Epithelial cell of esophagus (primary cell): ENCODE measurements around the gene CA10.

Source experiments
- DNase-seq: peaks from one replicate; pipeline ENCODE4 v3.0.0; 2010; ENCODE audit warnings: low read depth
- H3K4me3 ChIP-seq: 2 replicates; pipeline ENCODE4 v1.5.1; 2011; ENCODE audit warnings: mild to moderate bottlenecking, low read length, control low read depth
- TF ChIP-seq, protein P1 (sequence below): IDR thresholded peaks from 2 replicates; pipeline ENCODE4 v1.5.1; 2011; ENCODE audit warnings: low read depth, mild to moderate bottlenecking, low read length, control low read depth, inconsistent platforms; ENCODE audit not compliant: insufficient read depth; ENCODE audit errors: missing control alignments

Gene CA10

DNA sequence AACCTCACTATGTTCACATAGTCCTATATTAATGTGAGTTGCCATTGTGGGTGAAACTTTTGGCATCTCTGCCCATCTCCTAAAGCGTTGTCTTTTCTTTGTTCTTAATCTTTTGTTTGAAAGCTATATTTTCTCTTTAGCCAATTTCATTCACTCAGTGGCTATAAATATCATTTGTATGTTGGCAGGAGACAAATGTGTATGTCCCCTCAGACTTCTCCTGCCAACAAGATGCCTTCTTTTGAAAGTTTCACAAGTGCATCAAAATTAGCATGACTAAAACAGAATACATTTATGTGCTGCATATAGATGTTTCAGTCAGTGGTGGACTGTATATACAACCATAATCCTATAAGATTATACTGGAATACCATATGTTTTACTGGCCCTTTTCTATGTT, 109.0 kb downstream of the CA10 start:
- TF ChIP-seq, protein P1, sequence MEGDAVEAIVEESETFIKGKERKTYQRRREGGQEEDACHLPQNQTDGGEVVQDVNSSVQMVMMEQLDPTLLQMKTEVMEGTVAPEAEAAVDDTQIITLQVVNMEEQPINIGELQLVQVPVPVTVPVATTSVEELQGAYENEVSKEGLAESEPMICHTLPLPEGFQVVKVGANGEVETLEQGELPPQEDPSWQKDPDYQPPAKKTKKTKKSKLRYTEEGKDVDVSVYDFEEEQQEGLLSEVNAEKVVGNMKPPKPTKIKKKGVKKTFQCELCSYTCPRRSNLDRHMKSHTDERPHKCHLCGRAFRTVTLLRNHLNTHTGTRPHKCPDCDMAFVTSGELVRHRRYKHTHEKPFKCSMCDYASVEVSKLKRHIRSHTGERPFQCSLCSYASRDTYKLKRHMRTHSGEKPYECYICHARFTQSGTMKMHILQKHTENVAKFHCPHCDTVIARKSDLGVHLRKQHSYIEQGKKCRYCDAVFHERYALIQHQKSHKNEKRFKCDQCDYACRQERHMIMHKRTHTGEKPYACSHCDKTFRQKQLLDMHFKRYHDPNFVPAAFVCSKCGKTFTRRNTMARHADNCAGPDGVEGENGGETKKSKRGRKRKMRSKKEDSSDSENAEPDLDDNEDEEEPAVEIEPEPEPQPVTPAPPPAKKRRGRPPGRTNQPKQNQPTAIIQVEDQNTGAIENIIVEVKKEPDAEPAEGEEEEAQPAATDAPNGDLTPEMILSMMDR: no peak
- H3K4me3 ChIP-seq: no peak overlapping the region
- no peak for DNase-seq

DNA sequence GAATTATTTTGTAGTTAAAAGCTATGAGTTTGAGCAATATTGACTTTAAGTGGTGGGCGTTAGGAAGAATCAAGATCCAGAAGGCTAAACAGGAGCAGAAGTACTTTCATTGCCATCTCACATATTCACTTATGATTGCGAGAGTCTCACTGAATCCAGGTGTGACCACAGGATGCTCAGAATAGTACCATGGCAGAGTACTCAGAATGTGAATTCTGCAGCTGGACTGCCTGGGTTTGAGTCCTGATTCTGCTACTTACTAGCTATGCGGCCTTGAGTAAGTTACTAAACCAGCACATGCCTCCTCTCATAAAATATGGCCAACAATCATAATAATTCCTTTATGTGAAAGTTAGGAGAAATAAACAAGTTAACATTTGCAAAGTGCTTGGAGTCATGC, 109.5 kb downstream of the CA10 start:
- no peak for DNase-seq
- TF ChIP-seq, protein P1: no peak
- no peak overlapping the region for H3K4me3 ChIP-seq

DNA sequence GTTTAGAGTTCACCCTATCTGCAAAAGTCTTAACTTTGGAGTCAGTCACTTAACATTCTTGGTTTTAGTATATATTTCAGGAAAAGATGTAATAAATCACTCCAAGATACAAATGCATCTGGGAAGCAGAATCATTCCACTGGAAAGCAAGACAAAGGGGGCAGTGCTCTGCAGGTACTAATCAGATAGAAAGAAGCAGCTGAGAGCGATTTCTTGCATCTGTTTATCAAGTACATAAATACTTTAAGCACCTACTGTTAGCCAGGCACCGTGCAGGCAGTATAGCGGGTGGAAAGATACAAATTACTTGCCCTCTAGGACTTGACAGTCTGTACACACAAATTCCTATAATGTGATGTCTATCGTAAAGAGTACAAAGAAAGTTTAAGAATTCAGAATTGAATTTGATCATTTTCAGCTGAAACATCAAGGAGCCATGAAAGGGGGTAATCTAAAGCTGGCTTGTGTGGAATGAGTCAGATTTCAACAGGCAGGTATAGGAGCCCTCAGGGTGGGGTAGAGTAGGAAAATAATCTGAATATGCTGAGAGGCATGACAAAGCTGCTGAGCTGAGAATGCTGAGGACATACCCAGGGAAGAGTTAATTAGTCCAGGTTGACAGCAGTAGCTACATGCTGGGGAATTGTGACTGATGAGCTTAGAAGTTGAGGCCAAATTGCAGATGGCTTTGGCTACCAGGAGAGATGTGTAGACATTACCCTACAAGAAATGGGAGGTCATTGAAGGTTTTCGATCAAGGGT, 110.2 kb downstream of the CA10 start:
- H3K4me3 ChIP-seq: no peak overlapping the region
- peak; percentile 2 for DNase-seq

DNA sequence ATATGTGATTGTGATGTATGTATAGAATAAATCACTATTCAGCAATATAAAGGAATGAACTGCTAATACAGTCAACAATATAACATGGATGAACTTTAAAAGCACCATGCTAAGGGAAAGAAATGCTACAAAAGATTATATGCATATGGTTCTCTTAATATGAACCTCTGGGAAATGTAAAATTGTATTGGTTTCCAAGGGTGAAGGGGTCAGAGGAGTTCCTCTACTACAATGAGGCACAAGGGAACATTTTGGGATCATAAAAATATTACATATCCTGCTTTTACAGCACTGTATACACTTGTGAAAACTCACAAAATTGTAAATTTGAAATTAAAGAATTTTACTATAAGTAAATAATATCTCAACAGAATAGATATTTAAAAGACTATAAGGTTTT, 111.4 kb downstream of the CA10 start:
- no peak for DNase-seq
- TF ChIP-seq, protein P1: no peak
- no peak overlapping the region for H3K4me3 ChIP-seq

More for the DNA sequence above, 110.2 kb downstream of the CA10 start:
- TF ChIP-seq, protein P1: no peak

DNA sequence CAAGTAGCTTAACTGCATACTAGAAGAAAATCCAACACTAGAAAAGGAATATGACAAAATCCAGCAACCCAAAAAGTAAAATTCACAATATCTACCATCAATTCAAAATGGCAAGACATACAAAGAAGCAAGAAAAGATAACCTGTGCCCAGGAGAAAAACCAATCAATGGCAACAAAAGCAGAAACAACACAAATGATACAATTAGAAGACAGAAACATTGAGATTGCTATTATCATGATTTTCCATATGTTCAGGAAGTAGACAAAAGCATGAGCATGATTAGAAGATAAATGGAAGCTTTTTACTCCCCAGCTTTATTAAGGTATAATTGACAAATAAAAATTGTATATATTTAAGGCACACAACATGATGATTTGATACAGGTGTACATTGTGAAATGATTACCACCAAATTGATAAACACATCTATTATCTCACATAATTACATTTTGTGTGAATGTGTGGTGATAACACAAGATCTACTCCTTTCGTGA, 117.3 kb downstream of the CA10 start:
- no peak for DNase-seq
- H3K4me3 ChIP-seq: no peak overlapping the region
- TF ChIP-seq, protein P1: no peak

DNA sequence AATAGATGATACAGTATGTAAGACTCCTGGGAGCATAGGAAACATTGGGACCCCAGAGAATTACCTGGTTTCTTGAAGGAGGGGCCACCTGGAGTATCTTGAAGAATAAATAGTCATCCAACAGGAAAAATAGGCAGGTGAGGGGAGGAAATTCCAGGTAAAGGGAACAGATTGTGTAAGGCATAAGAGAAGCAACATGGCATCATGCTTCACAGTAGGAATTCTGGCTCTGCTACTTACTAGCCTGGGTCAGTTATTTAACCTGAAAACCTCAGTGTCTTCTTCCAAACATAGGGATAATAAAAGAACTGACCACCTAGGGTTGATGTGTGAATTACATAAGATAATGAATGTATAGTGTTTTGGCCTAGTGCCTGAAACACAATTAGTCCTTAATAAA, 122.1 kb downstream of the CA10 start:
- TF ChIP-seq, protein P1: no peak
- no peak for DNase-seq
- H3K4me3 ChIP-seq: no peak overlapping the region
